Right lobe of liver (tissue), 4 donors: ENCODE results near the gene DIPK1A.

Experiments
- CTCF ChIP-seq, 4 donors: fragments of 200-600 bp in 3 of 4; fragments of 450-650 bp in 1 of 4; IDR thresholded peaks; one replicate each; pipeline versions ENCODE4 v1.5.1 to v1.8.0; 2016 to 2022; ENCODE audit warnings: antibody characterized with exemption in 4 of 4, mild to moderate bottlenecking in 2 of 4
- POLR2A ChIP-seq: fragments of 450-650 bp; IDR thresholded peaks from one replicate; pipeline ENCODE4 v1.6.1; 2017; ENCODE audit warnings: antibody characterized with exemption, mild to moderate bottlenecking
- donor health status: DM: no; HTN: no; CAD: no.
- donor health status: DM: no; HTN: no; CAD: no.
- donor health status: DM: no; HTN: yes; CAD: no.

DNA sequence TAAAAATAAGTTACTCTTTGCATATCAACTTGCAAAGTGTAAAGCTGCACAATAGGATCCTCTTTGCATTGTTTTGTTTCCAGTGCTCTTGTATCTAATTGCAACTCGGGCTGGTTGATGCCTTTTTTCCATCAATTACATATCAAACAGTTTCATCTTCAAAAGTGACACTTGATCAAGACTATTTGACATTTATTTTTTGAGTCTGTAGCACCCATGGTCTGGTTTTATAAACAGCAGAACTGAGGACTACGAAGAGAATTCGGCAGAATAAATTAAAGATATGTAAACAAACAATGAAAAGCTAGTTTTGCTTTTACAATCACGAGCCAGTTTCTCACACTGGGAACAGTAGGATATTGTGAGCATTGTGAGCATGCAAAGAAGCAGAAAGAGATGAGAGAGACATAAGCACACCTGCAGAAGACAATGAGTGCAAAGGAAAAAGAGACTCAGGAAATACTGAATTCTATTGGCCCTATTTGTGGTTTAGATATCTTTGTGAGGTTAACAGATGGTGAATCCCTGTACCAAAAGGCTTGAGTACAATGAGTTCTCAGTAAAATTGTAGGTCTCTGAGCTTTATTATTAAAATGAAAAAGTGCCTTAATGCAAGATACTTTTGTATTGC lies 84.1 kb downstream of the DIPK1A start:
- no peak for TF ChIP-seq CTCF (IDR thresholded peaks at IDR 0.05)
- no peak for TF ChIP-seq POLR2A
